Mucosa of stomach (tissue), 1 donor: Measurements from ENCODE around the gene SUSD3.

ENCODE experiments used
- H3K27me3 ChIP-seq: one replicate; pipeline ENCODE4 v1.7.0; 2013; ENCODE audit warnings: mild to moderate bottlenecking, low read length; ENCODE audit not compliant: control insufficient read depth, insufficient read depth
- H3K36me3 ChIP-seq: one replicate; pipeline ENCODE4 v1.7.0; 2013; ENCODE audit warnings: low read length; ENCODE audit not compliant: control insufficient read depth, insufficient read depth
- H3K4me1 ChIP-seq: one replicate; pipeline ENCODE4 v1.7.0; 2013; ENCODE audit warnings: mild to moderate bottlenecking, low read length; ENCODE audit not compliant: control insufficient read depth, insufficient read depth
- H3K4me3 ChIP-seq: one replicate; pipeline ENCODE4 v1.7.0; 2013; ENCODE audit warnings: low read length
- H3K9ac ChIP-seq: one replicate; pipeline ENCODE4 v1.7.0; 2013; ENCODE audit warnings: mild to moderate bottlenecking, low read length, moderate library complexity
- H3K9me3 ChIP-seq: one replicate; pipeline ENCODE4 v1.7.0; 2013; ENCODE audit warnings: mild to moderate bottlenecking, low read length, moderate library complexity; ENCODE audit not compliant: control insufficient read depth
- donor health status: Pancreatic carcinoma.

SUSD3 gene

GRCh38 chr9:93131599-93132286 lies 73.2 kb downstream of the SUSD3 start:
- Histone ChIP-seq H3K9me3 (no peaks in the 10 kb centered on the region), H3K9ac (peak overlapping the region; percentile 87), H3K4me3 (no peak overlapping the region), H3K36me3 (no peaks in the 10 kb centered on the region), H3K27me3 (peaks cover 5% of the 10 kb centered on the region), H3K4me1 (peaks cover 44% of the 10 kb centered on the region)

DNA sequence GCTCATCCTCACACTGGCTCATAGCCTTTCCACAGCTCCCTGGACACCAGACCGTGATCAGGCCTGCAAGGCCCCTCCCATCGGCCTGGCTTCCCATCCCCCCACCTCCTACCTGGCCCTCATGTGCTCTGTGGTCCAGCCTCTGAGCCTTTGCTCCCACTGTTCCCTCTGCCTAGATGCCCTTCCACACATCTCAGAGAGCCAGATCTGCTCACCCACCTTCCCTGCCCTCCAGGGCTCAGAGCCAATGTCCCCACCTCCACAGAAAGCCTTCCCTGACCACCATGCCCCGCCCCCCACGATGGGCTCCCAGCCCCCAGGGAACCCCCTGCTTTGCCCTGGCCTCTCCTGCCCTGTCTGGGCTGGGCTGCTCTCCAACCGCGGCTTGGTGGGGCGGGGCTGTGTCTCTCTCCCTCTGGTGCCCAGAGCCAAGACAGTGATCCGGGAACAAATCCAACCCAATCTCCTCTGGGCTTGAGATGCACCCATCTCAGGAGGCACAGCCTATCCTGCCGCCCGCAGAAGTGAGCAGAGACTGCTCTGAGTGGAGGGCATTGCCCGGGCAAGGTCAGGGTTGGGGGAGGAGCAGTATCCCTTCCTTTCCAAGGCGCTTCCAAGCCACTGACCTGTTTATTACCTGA lies 73.9 kb downstream of the SUSD3 start:
- Histone ChIP-seq H3K27me3 (peaks cover 5% of the 10 kb centered on the region), H3K36me3 (no peaks in the 10 kb centered on the region), H3K9ac (peak overlapping the region; percentile 87), H3K4me1 (peaks cover 43% of the 10 kb centered on the region), H3K9me3 (no peaks in the 10 kb centered on the region), H3K4me3 (peak overlapping the region; percentile 36)

- H3K4me1 ChIP-seq: peaks cover 37% of the 10 kb centered on the region
- no peaks in the 10 kb centered on the region for H3K36me3 ChIP-seq
- peaks cover 5% of the 10 kb centered on the region for H3K27me3 ChIP-seq
- peak overlapping the region; percentile 36 for H3K4me3 ChIP-seq
- peak overlapping the region; percentile 87 for H3K9ac ChIP-seq
- no peaks in the 10 kb centered on the region for H3K9me3 ChIP-seq
These were observed 74.6 kb downstream of the SUSD3 start for GRCh38 chr9:93132946-93133680.

DNA sequence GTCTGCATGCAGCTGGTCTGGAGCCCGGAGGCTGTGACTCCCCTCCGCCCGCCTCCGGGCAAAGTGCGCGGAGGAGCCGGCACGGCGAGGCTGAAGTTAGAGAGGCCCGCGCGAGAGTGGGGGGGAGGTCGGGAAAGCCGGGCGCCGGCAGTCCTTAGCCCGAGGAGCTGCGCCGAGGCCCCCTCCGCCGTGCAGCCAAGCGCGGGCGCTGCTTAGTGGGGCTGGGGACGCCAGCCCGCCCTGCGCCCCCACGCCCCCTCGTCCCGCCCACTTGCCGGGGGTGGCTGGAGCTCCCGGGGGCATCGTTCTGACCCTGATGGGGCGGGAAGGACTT lies 75.1 kb downstream of the SUSD3 start:
- peaks cover 37% of the 10 kb centered on the region for H3K4me1 ChIP-seq
- H3K9me3 ChIP-seq: no peaks in the 10 kb centered on the region
- peak overlapping the region; percentile 36 for H3K4me3 ChIP-seq
- no peaks in the 10 kb centered on the region for H3K36me3 ChIP-seq
- H3K9ac ChIP-seq: peak overlapping the region; percentile 87
- H3K27me3 ChIP-seq: peaks cover 5% of the 10 kb centered on the region

- H3K27me3 ChIP-seq: peaks cover 5% of the 10 kb centered on the region
- H3K4me1 ChIP-seq: peaks cover 37% of the 10 kb centered on the region
- peak within 1 kb of the TSS; percentile 36 for H3K4me3 ChIP-seq
- H3K9ac ChIP-seq: peak within 1 kb of the TSS; percentile 87
- no peaks in the 10 kb centered on the region for H3K36me3 ChIP-seq
- no peaks in the 10 kb centered on the region for H3K9me3 ChIP-seq
These were observed 75.7 kb downstream of the SUSD3 start, which contains the start of gene NINJ1 for GRCh38 chr9:93134015-93134739. Gene NINJ1, minus strand, starts transcription at chr9:93134251. Its CDS starts 34 bp downstream, at chr9:93134217.
